HAP-1 (cell line): ENCODE measurements around the gene ACSL6.

Source experiments
- DNase-seq, 2 experiments: peaks; one replicate each; pipeline ENCODE4 v3.0.0-alpha.2; 2016 to 2020; ENCODE audit warnings: low spot score in 2 of 2
- H3K27me3 ChIP-seq: fragments of 250-450 bp; sonication (Bioruptor Pico); 2 replicates; pipeline ENCODE4 v1.5.1; 2020; ENCODE audit warnings: low read depth, mild to moderate bottlenecking, moderate library complexity
- H3K36me3 ChIP-seq: fragments of 250-450 bp; sonication (Bioruptor Pico); replicated peaks from 2 replicates; pipeline ENCODE4 v1.5.1; 2020; ENCODE audit warnings: mild to moderate bottlenecking
- H3K4me1 ChIP-seq: fragments of 250-450 bp; sonication (Bioruptor Pico); 2 replicates; pipeline ENCODE4 v1.5.1; 2020; ENCODE audit warnings: mild to moderate bottlenecking
- H3K4me3 ChIP-seq: fragments of 250-450 bp; sonication (Bioruptor Pico); 2 replicates; pipeline ENCODE4 v1.5.1; 2020; ENCODE audit warnings: mild to moderate bottlenecking, moderate library complexity
- H3K9me3 ChIP-seq: fragments of 250-450 bp; sonication (Bioruptor Pico); 2 replicates; pipeline ENCODE4 v1.5.1; 2020; ENCODE audit warnings: mild to moderate bottlenecking, moderate library complexity
- in situ Hi-C: fragments of 300-500 bp; cut with MboI; formaldehyde crosslinking; loops from 3 replicates; pipeline ENCODE4 v1.14.3; 2020; ENCODE audit warnings: low sequenced_read_pairs, inconsistent platforms, mixed read lengths

The ACSL6 gene

DNA sequence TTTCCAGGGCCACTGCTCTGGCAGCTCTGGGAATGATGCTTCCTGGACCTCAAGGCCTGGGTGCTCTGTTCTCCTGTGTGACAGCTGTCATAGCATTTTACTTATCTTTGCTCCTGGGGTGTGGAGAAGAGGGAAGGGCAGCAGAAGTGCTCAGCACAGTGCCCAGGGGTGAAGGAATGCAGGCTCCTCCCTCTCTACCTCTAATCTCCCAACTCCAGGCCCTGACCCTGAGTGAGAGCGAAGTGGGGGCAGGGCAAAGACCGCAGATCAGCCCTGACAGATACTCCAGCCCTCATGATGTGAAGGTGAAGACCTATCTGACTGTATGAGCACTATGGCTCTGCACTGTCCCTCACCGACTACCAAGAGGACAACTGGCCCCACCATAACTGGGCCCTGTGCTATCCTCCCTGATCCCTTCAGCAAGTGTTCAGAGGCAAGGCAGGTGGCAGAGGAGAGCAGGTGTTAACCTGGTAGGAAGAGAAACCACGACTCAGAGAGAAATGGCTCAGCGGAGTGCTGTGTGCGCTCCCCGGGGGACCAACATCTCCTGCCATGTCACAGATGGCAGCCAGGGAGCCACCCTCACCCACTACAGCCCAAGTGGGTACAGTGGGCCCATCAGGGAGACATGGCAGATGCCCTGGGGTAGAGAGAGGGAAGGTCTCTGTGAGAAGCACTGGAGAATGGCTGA, 16.8 kb downstream of the ACSL6 start:
- DNase-seq: no peak
- H3K4me3 ChIP-seq: no peak overlapping the region
- H3K4me1 ChIP-seq: no peaks in the 10 kb centered on the region
- no peaks in the 10 kb centered on the region for H3K9me3 ChIP-seq
- H3K36me3 ChIP-seq: no peaks in the 10 kb centered on the region
- no peaks in the 10 kb centered on the region for H3K27me3 ChIP-seq
- in situ Hi-C loops: no loop called here

DNA sequence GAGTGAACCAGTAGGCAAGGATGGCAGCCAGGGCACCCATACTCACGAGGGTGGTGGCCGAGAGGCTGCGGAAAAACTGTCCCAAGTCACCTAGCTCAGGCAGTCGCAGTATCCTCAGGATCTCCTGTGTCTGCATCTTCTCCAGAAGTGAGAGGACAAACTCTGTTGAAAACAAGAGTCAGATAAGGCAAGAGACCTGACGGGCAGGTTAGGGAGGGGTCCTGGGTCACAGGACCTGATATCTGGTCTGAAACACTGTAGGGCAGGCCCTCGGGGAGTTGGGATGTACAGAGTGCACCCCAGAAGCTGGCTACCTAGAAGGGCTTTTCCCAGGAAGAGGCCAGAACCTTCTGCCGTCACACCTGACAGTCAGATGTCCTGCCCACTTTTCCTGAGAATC, 17.4 kb downstream of the ACSL6 start:
- Histone ChIP-seq H3K4me1 (no peaks in the 10 kb centered on the region), H3K9me3 (no peaks in the 10 kb centered on the region), H3K4me3 (no peak overlapping the region)

GRCh38 chr5:131993676-131994075, 17.8 kb downstream of the ACSL6 start:
- Histone ChIP-seq H3K4me3 (no peak overlapping the region), H3K36me3 (no peaks in the 10 kb centered on the region), H3K27me3 (no peaks in the 10 kb centered on the region), H3K4me1 (no peaks in the 10 kb centered on the region), H3K9me3 (no peaks in the 10 kb centered on the region)
- in situ Hi-C loops: no loop called here
- no peak for DNase-seq

More for the DNA sequence above, 17.4 kb downstream of the ACSL6 start:
- no peaks in the 10 kb centered on the region for H3K36me3 ChIP-seq
- in situ Hi-C loops: no loop called here
- H3K27me3 ChIP-seq: no peaks in the 10 kb centered on the region
- no peak for DNase-seq

DNA sequence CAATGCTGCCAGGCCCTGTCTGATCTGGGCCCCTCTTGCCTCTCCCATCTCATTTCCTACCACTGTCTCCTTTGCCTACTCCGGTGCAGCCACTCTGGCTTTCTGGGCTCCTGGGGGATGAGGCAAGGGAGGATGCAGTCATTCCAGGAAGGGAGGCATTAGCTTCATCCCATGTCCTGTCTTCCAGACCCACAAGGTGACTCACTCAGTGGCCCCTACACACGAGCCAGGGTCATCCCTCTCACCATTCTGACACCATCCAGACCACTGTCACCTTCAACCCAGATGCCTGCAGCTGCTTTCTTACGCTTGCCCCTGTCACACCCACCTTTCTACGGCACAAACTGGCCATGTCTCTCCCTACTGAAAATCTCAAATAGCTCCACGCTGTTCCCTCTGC, 19.1 kb downstream of the ACSL6 start:
- H3K9me3 ChIP-seq: no peaks in the 10 kb centered on the region
- no peak overlapping the region for H3K4me3 ChIP-seq
- H3K4me1 ChIP-seq: no peaks in the 10 kb centered on the region
- DNase-seq: no peak
- in situ Hi-C loops: no loop called here
- no peaks in the 10 kb centered on the region for H3K27me3 ChIP-seq
- no peaks in the 10 kb centered on the region for H3K36me3 ChIP-seq

- no peak for DNase-seq
- H3K36me3 ChIP-seq: no peaks in the 10 kb centered on the region
- no peak overlapping the region for H3K4me3 ChIP-seq
- H3K27me3 ChIP-seq: no peaks in the 10 kb centered on the region
- in situ Hi-C loops: no loop called here
- H3K9me3 ChIP-seq: no peaks in the 10 kb centered on the region
- H3K4me1 ChIP-seq: no peaks in the 10 kb centered on the region
These were observed 19.7 kb downstream of the ACSL6 start for GRCh38 chr5:131991593-131992324.

DNA sequence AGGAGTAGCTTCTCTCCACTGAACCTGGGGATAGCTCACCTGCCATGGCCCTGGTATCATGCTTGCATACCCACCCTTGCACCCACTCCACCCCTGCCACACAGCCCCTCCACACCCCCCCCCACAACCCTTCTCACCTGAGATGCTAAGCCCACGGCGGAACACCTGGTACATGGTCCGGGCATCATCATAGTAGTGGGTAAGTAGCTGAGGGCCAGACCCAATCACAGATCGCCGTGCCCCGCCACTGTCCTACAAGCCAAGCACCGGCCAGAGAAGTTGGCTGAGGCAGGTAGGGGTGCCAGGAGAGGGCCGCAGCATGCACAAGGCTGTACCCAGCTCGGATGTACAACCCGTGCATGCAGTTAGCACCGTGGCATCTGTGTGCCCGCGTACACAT, 20.7 kb downstream of the ACSL6 start:
- H3K27me3 ChIP-seq: no peaks in the 10 kb centered on the region
- no peaks in the 10 kb centered on the region for H3K4me1 ChIP-seq
- H3K36me3 ChIP-seq: no peaks in the 10 kb centered on the region
- H3K9me3 ChIP-seq: no peaks in the 10 kb centered on the region
- H3K4me3 ChIP-seq: no peak overlapping the region
- no peak for DNase-seq
- in situ Hi-C loops: no loop called here

DNA sequence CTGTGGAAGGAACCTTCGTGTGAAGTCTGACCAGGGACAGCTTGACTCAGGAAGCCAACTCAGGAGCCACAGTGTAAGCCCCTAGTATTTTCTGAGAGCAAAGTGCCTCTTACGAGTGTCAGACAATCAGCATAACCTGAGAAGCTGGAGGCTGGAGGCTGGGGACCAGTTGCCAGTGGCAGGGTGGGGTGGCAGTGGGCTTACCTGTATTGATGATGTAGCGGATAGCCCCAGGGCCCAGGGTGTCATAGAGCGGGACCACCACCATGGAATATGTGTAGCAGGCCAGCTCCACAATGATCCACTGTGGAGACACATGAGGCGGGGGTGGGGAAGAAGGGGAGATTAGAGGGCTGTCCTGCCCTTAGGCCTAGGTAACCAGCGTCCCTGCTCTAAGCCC, 22.9 kb downstream of the ACSL6 start:
- no peaks in the 10 kb centered on the region for H3K9me3 ChIP-seq
- no peaks in the 10 kb centered on the region for H3K4me1 ChIP-seq
- H3K36me3 ChIP-seq: no peaks in the 10 kb centered on the region
- no peaks in the 10 kb centered on the region for H3K27me3 ChIP-seq
- no peak overlapping the region for H3K4me3 ChIP-seq
- in situ Hi-C loops: no loop called here
- no peak for DNase-seq

DNA sequence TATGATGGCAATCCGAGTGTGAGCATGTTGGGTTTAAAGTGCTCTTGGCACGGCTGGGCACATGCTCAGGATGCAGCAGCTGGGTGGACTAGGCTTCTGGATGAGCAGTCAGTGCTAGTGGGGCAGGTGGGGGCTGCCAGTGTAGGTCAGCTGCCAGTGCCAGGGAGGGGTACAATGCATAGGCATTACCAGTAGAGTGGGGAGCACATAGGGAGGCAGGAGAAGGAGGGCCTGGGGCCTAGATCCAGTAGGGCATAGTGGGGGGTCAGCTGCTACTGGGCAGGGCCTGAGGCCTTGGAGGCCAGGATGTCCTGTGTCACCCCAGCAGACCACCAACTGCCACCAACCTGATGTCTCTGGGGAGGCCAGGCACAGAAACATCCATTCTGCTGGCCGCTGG, 24.2 kb downstream of the ACSL6 start:
- Histone ChIP-seq H3K9me3 (no peaks in the 10 kb centered on the region), H3K36me3 (no peaks in the 10 kb centered on the region), H3K4me3 (no peak overlapping the region), H3K27me3 (no peaks in the 10 kb centered on the region), H3K4me1 (no peaks in the 10 kb centered on the region)
- no peak for DNase-seq
- in situ Hi-C loops: no loop called here

DNA sequence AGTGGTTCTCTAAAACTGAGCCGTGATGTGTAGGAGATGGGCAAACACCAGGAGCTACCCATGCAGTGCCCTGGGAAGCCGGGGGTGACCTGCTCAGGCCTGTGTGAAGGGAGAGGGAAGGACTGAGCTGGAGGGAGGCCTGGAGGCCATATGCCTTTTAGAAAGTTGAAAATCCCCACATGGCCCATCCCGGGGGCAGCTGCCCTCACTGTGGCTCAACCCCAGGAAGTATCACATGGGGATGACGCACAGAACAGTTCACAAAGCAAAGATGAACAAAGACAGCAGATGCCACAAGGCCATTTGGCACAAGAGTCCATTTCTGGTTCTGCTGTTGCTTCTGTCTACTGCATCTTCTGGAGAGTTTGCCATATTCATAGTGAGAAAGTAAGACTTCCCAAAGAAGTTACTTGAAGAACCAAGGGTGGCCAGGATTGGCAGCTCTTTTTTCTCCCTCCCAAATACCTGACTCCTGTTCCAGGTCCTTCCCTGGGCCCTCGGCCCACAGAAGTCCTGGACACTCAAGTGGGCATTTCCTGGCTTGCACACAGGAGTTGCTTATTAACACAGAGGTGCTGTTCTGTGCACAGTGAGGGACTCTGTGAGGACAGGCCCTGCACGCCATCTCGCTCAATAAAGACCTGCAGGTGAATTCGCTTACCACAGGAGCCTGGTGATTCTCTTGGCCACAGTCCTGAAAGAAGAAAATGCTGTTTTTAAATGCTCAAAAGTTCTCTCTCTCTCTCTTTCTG, 25.1 kb downstream of the ACSL6 start:
- no peak for DNase-seq
- Histone ChIP-seq H3K4me3 (no peak overlapping the region), H3K4me1 (no peaks in the 10 kb centered on the region), H3K27me3 (no peaks in the 10 kb centered on the region), H3K9me3 (no peaks in the 10 kb centered on the region), H3K36me3 (no peaks in the 10 kb centered on the region)
- in situ Hi-C loops: no loop called here

DNA sequence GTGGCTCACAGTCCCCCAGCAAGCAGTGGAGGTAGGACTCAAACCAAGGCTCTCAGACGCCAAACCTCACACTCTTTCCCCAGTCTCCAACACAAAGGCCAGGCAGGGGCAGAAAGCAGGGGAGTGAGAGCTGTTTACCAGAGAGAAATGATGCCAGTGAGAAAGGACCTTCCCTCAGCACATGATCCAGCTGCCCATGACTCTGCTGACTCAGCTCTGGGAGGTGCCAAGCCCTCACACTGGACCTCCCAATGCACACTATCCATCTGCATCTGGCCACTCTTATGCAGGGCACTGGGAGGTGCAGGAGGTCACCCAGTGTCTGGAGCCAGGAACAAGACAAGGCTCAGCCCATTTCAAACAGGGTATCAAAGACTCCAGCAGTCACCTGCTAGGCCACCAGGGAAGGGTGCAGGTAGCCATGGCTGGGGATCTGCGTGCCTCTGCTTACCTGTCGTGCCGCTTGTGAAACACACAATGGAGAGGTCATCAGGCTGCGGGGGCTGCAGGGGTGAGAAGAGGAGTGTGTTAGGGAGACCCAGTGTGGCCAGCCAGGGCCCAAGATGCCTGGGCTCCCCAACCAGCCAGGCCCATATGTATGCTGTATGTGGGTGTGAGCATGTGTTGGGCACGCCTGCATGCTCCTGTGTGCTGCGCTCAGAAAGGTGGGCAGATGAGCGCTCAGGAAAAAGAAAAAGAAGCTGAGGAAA, 26.3 kb downstream of the ACSL6 start:
- Histone ChIP-seq H3K4me3 (no peak overlapping the region), H3K36me3 (no peaks in the 10 kb centered on the region), H3K27me3 (no peaks in the 10 kb centered on the region), H3K9me3 (no peaks in the 10 kb centered on the region), H3K4me1 (no peaks in the 10 kb centered on the region)
- in situ Hi-C loops: no loop called here
- DNase-seq: no peak

DNA sequence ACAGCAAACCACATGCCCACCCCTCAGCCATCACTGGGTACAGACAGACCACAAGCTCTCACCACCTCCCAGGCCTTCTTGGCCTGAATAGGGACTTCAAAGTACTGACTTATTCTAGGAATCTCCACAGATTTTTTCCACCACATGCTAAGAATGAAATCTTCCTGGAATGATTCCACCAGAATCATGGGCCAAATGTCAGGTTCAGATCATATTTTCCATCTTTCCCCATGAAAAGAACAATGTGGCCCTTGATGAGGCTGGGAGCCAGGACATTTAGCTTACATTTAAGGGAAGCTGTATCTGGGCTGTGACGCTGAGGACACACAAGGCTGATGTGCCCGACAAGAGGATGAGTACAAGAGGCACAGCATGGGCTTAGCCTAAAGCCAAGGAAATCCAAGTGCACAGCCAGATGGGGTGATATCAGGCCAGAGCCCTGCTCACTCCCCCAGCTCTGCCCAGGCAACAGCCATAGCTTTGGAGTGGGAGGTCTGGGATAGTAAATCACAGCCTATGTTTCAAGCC, 28.1 kb downstream of the ACSL6 start:
- Histone ChIP-seq H3K9me3 (no peaks in the 10 kb centered on the region), H3K4me3 (no peak overlapping the region), H3K27me3 (no peaks in the 10 kb centered on the region), H3K4me1 (no peaks in the 10 kb centered on the region), H3K36me3 (no peaks in the 10 kb centered on the region)
- in situ Hi-C loops: no loop called here
- no peak for DNase-seq

- in situ Hi-C loops: no loop called here
- Histone ChIP-seq H3K36me3 (no peaks in the 10 kb centered on the region), H3K9me3 (no peaks in the 10 kb centered on the region), H3K4me3 (no peak overlapping the region), H3K4me1 (no peaks in the 10 kb centered on the region), H3K27me3 (no peaks in the 10 kb centered on the region)
- DNase-seq: no peak
These were observed 29.9 kb downstream of the ACSL6 start for GRCh38 chr5:131981516-131981915.

DNA sequence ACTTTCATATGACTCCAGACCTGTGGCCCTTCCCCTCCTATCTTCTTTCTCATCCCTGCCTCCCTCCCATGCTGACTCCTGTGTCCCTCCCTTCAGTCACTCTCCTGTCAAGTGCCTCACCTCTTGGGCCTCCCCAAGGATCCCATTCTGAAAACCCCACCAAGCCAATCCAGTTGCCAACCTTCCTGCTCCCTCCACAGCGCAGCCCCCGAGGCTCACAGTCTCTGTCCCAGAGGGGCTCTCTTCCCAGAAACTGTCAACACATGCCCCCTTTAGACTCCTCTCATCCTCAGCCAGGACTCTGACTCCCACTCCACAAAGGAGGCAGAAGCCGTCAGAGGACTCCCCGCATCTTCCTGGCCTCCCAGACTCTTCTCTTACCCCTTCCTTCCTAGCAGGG, 30.8 kb downstream of the ACSL6 start:
- Histone ChIP-seq H3K36me3 (no peaks in the 10 kb centered on the region), H3K4me3 (no peak overlapping the region), H3K9me3 (no peaks in the 10 kb centered on the region), H3K27me3 (no peaks in the 10 kb centered on the region), H3K4me1 (no peaks in the 10 kb centered on the region)
- DNase-seq: no peak
- in situ Hi-C loops: no loop called here
